Transverse colon (tissue), 3 donors: ENCODE measurements around the gene AKR1C4.

Experiments used
- EP300 ChIP-seq: sonication (generic); formaldehyde crosslinking; IDR thresholded peaks from one replicate; pipeline ENCODE4 v1.6.1; 2017; ENCODE audit warnings: antibody characterized with exemption, low read depth
- TF ChIP-seq, protein P1 (sequence below), 5 experiments: fragments of 200-600 bp in 3 of 5; fragments of 450-650 bp in 2 of 5; sonication (generic) in 3 of 5; IDR thresholded peaks; 1 replicate in 2 of 5; 2 replicates in 3 of 5; pipeline ENCODE4 v1.5.1; 2016 to 2017; ENCODE audit warnings: antibody characterized with exemption in 5 of 5, inconsistent platforms in 3 of 5, mild to moderate bottlenecking in 2 of 5, moderate library complexity in 1 of 5

DNA sequence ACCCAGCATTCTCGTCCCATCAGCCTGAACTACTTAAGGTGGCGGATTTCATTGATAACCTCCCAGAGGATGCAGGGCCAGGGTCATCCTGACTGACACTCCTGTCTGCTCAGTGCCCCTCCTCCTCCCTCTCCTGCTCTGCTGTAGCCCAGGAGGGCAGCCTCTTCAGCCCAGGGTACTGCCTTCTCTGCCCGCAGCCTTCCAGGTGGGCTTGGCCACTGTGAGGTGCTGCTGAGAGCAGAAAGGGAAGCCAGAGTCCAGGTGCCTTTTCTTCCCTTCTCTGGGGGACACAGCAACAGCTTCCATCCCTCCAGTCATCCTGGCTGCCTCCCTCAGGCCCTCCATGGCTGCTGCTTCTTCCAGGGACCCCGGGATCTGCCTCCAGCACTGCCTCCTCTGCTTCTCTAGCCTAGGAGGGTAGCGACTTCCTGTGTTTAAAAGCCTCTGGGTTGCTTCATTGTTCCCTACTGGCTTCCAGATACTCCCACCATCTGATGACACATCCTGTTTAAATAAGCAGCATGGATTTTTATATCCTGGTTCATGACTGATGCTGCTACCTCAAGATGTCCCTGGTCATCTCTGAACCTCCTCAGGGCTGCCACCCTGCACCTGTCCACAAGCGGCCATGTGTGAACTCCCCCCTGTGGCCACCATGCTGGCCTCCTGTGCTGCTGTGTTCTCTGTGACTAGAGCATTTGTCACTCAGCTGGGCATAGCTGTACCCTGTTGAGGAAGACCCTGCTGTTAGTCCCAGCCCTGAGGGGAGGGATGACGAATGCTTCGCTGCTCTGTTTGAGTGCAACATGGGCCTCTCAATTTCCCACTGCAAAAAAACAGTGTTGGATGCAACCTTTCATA is 55.8 kb downstream of the AKR1C4 start:
- TF ChIP-seq, protein P1, sequence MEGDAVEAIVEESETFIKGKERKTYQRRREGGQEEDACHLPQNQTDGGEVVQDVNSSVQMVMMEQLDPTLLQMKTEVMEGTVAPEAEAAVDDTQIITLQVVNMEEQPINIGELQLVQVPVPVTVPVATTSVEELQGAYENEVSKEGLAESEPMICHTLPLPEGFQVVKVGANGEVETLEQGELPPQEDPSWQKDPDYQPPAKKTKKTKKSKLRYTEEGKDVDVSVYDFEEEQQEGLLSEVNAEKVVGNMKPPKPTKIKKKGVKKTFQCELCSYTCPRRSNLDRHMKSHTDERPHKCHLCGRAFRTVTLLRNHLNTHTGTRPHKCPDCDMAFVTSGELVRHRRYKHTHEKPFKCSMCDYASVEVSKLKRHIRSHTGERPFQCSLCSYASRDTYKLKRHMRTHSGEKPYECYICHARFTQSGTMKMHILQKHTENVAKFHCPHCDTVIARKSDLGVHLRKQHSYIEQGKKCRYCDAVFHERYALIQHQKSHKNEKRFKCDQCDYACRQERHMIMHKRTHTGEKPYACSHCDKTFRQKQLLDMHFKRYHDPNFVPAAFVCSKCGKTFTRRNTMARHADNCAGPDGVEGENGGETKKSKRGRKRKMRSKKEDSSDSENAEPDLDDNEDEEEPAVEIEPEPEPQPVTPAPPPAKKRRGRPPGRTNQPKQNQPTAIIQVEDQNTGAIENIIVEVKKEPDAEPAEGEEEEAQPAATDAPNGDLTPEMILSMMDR (IDR thresholded peaks at IDR 0.05) = no peak
- TF ChIP-seq EP300 = no peak
